ENCODE data around the gene CAND2.
"Not testable (repeated sequence)": the region's sequence is repeated elsewhere in the genome, so short reads cannot be mapped to it uniquely, and the experiment has no call there.

Gene CAND2

GRCh38 chr3:12853847-12854246 lies 57.4 kb downstream of the CAND2 start:
- H3K27ac ChIP-seq (ENCODE audit: low read depth, low read length); H3K36me3 ChIP-seq (ENCODE audit: control insufficient read depth in 1 of 2, insufficient read depth in 2 of 2, low read length in 2 of 2); H3K4me3 ChIP-seq (ENCODE audit: low read depth in 1 of 2, low read length in 2 of 2); H3K9ac ChIP-seq (ENCODE audit: low read depth in 1 of 2, low read length in 2 of 2); H3K9me3 ChIP-seq (ENCODE audit: control insufficient read depth in 1 of 2, low read length in 2 of 2); H3K4me1 ChIP-seq (ENCODE audit: control insufficient read depth in 1 of 2, insufficient read depth in 2 of 2, low read length in 2 of 2); H3K27me3 ChIP-seq (ENCODE audit: control insufficient read depth in 1 of 2, insufficient read depth in 2 of 2, low read length in 2 of 2): not testable (repeated sequence)

- no peak overlapping the region for H3K4me3 ChIP-seq (ENCODE audit: low read depth in 1 of 2, low read length in 2 of 2)
- no peaks in the 10 kb centered on the region for H3K4me1 ChIP-seq (ENCODE audit: control insufficient read depth in 1 of 2, insufficient read depth in 2 of 2, low read length in 2 of 2)
- H3K27ac ChIP-seq (ENCODE audit: low read depth, low read length) = no peak overlapping the region
- peaks cover 0 to 5% of the 10 kb centered on the region in 2 donors for H3K27me3 ChIP-seq (ENCODE audit: control insufficient read depth in 1 of 2, insufficient read depth in 2 of 2, low read length in 2 of 2)
- no peaks in the 10 kb centered on the region for H3K9me3 ChIP-seq (ENCODE audit: control insufficient read depth in 1 of 2, low read length in 2 of 2)
- no peaks in the 10 kb centered on the region for H3K36me3 ChIP-seq (ENCODE audit: control insufficient read depth in 1 of 2, insufficient read depth in 2 of 2, low read length in 2 of 2)
- H3K9ac ChIP-seq (ENCODE audit: low read depth in 1 of 2, low read length in 2 of 2) = no peak overlapping the region
Observed at GRCh38 chr3:12854565-12854964, 58.1 kb downstream of the CAND2 start.

DNA sequence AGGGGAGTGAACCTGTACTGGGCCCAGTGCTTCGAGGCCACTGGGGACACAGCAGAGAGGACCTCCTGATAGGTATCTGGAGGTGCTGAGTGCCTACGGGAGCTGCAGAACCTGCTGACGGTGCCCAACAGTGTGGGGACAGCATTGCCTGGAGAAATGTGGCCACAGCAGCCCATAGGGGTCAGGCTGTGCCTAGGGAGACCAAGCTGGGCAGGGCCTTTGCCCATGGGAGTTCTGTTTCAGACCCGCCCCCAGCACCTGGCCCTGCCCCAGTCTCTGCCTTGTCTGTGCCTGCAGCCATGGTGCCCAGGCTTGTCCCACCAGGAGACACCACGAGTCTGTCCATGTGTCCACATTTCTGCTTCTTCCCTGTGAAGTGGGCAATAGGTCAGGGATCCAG lies 60.1 kb downstream of the CAND2 start:
- Histone ChIP-seq H3K9ac (ENCODE audit: low read depth in 1 of 2, low read length in 2 of 2) (no peak overlapping the region), H3K27ac (ENCODE audit: low read depth, low read length) (no peak overlapping the region), H3K4me3 (ENCODE audit: low read depth in 1 of 2, low read length in 2 of 2) (no peak overlapping the region), H3K36me3 (ENCODE audit: control insufficient read depth in 1 of 2, insufficient read depth in 2 of 2, low read length in 2 of 2) (no peaks in the 10 kb centered on the region), H3K9me3 (ENCODE audit: control insufficient read depth in 1 of 2, low read length in 2 of 2) (no peaks in the 10 kb centered on the region), H3K27me3 (ENCODE audit: control insufficient read depth in 1 of 2, insufficient read depth in 2 of 2, low read length in 2 of 2) (peaks cover 0 to 5% of the 10 kb centered on the region in 2 donors), H3K4me1 (ENCODE audit: control insufficient read depth in 1 of 2, insufficient read depth in 2 of 2, low read length in 2 of 2) (no peaks in the 10 kb centered on the region)

DNA sequence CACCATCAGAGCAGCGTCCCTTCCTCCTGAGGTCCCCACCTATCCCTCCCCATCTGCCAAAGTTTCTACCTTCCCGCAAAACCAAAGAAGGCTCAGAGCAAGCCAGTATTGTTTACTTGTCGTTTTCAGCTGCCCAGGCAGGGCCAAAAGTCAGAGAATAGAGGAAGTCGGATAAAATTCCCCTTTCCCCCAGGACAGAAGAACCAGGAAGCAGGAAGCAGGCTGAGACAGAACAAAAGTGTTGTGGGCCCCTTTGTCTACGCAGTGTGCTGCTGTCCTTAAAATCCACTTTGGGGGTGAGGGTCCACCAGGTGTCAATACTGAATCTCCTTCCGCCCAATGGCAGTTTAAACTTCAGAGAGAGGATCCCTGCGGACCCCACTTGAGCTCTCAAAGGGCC lies 63.4 kb downstream of the CAND2 start:
- no peaks in the 10 kb centered on the region for H3K36me3 ChIP-seq (ENCODE audit: control insufficient read depth in 1 of 2, insufficient read depth in 2 of 2, low read length in 2 of 2)
- no peak overlapping the region for H3K27ac ChIP-seq (ENCODE audit: low read depth, low read length)
- no peak overlapping the region for H3K9ac ChIP-seq (ENCODE audit: low read depth in 1 of 2, low read length in 2 of 2)

DNA sequence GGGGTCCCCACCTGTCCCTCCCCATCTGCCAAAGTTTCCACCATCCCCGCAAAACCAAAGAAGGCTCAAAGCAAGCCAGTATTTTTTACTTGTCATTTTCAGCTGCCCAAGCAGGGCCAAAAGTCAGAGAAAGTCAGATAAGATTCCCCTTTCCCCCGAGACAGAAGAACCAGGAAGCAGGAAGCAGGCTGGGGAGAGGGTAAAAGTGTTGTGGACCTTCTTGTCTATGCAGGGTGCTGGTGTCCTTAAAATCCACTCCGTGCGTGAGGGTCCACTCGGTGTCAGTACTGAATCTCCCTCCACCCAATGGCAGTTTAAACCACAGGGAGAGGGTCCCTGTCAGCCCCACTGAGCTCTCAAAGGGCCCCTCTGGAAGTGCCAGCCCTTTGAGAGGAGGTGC lies 65.1 kb downstream of the CAND2 start:
- H3K9me3 ChIP-seq (ENCODE audit: control insufficient read depth in 1 of 2, low read length in 2 of 2) = peaks cover 6 to 8% of the 10 kb centered on the region in 2 donors
- no peak overlapping the region for H3K27ac ChIP-seq (ENCODE audit: low read depth, low read length)
- no peaks in the 10 kb centered on the region for H3K4me1 ChIP-seq (ENCODE audit: control insufficient read depth in 1 of 2, insufficient read depth in 2 of 2, low read length in 2 of 2)
- no peak overlapping the region for H3K4me3 ChIP-seq (ENCODE audit: low read depth in 1 of 2, low read length in 2 of 2)
- no peaks in the 10 kb centered on the region for H3K27me3 ChIP-seq (ENCODE audit: control insufficient read depth in 1 of 2, insufficient read depth in 2 of 2, low read length in 2 of 2)
- H3K36me3 ChIP-seq (ENCODE audit: control insufficient read depth in 1 of 2, insufficient read depth in 2 of 2, low read length in 2 of 2) = no peaks in the 10 kb centered on the region
- no peak overlapping the region for H3K9ac ChIP-seq (ENCODE audit: low read depth in 1 of 2, low read length in 2 of 2)

More for the DNA sequence above, 63.4 kb downstream of the CAND2 start:
- no peaks in the 10 kb centered on the region for H3K27me3 ChIP-seq (ENCODE audit: control insufficient read depth in 1 of 2, insufficient read depth in 2 of 2, low read length in 2 of 2)
- H3K4me1 ChIP-seq (ENCODE audit: control insufficient read depth in 1 of 2, insufficient read depth in 2 of 2, low read length in 2 of 2) = no peaks in the 10 kb centered on the region
- H3K4me3 ChIP-seq (ENCODE audit: low read depth in 1 of 2, low read length in 2 of 2) = no peak overlapping the region
- no peaks in the 10 kb centered on the region for H3K9me3 ChIP-seq (ENCODE audit: control insufficient read depth in 1 of 2, low read length in 2 of 2)

DNA sequence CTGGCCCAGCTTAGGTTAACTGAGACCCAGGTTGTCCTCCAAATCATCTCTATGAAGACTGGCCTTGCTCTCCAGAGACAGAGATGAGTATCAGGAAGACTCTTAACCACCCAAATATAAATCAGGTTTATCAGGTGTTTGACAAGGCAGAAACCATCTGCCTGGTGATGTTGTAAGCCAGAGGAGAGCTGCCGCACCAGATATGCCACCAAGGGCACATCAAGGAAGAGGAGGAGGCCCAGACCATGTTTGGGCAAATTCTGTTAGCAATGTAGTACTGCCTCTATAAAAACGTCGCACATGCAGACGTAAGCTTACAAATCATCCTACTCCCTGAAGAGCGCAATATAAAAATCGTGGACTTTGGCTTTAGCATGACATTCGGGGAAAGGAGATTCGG lies 65.9 kb downstream of the CAND2 start:
- no peak overlapping the region for H3K4me3 ChIP-seq (ENCODE audit: low read depth in 1 of 2, low read length in 2 of 2)
- H3K27ac ChIP-seq (ENCODE audit: low read depth, low read length) = no peak overlapping the region
- no peaks in the 10 kb centered on the region for H3K36me3 ChIP-seq (ENCODE audit: control insufficient read depth in 1 of 2, insufficient read depth in 2 of 2, low read length in 2 of 2)
- H3K4me1 ChIP-seq (ENCODE audit: control insufficient read depth in 1 of 2, insufficient read depth in 2 of 2, low read length in 2 of 2) = no peaks in the 10 kb centered on the region
- no peak overlapping the region for H3K9ac ChIP-seq (ENCODE audit: low read depth in 1 of 2, low read length in 2 of 2)
- H3K27me3 ChIP-seq (ENCODE audit: control insufficient read depth in 1 of 2, insufficient read depth in 2 of 2, low read length in 2 of 2) = no peaks in the 10 kb centered on the region
- H3K9me3 ChIP-seq (ENCODE audit: control insufficient read depth in 1 of 2, low read length in 2 of 2) = peaks cover 6 to 8% of the 10 kb centered on the region in 2 donors

GRCh38 chr3:12865271-12865670 lies 68.8 kb downstream of the CAND2 start:
- no peak overlapping the region for H3K4me3 ChIP-seq (ENCODE audit: low read depth in 1 of 2, low read length in 2 of 2)
- no peak overlapping the region for H3K27ac ChIP-seq (ENCODE audit: low read depth, low read length)
- no peak overlapping the region for H3K9ac ChIP-seq (ENCODE audit: low read depth in 1 of 2, low read length in 2 of 2)
- H3K27me3 ChIP-seq (ENCODE audit: control insufficient read depth in 1 of 2, insufficient read depth in 2 of 2, low read length in 2 of 2) = peaks cover 4 to 5% of the 10 kb centered on the region in 2 donors
- no peaks in the 10 kb centered on the region for H3K36me3 ChIP-seq (ENCODE audit: control insufficient read depth in 1 of 2, insufficient read depth in 2 of 2, low read length in 2 of 2)
- peaks cover 6 to 8% of the 10 kb centered on the region in 2 donors for H3K9me3 ChIP-seq (ENCODE audit: control insufficient read depth in 1 of 2, low read length in 2 of 2)
- peaks cover 3 to 9% of the 10 kb centered on the region in 2 donors for H3K4me1 ChIP-seq (ENCODE audit: control insufficient read depth in 1 of 2, insufficient read depth in 2 of 2, low read length in 2 of 2)

- no peaks in the 10 kb centered on the region for H3K36me3 ChIP-seq (ENCODE audit: control insufficient read depth in 1 of 2, insufficient read depth in 2 of 2, low read length in 2 of 2)
- H3K9me3 ChIP-seq (ENCODE audit: control insufficient read depth in 1 of 2, low read length in 2 of 2) = peaks cover 6 to 8% of the 10 kb centered on the region in 2 donors
- no peak overlapping the region for H3K4me3 ChIP-seq (ENCODE audit: low read depth in 1 of 2, low read length in 2 of 2)
- peaks cover 4 to 5% of the 10 kb centered on the region in 2 donors for H3K27me3 ChIP-seq (ENCODE audit: control insufficient read depth in 1 of 2, insufficient read depth in 2 of 2, low read length in 2 of 2)
- H3K27ac ChIP-seq (ENCODE audit: low read depth, low read length) = no peak overlapping the region
- no peak overlapping the region for H3K9ac ChIP-seq (ENCODE audit: low read depth in 1 of 2, low read length in 2 of 2)
- peaks cover 3 to 13% of the 10 kb centered on the region in 2 donors for H3K4me1 ChIP-seq (ENCODE audit: control insufficient read depth in 1 of 2, insufficient read depth in 2 of 2, low read length in 2 of 2)
Observed at GRCh38 chr3:12866836-12867235, 70.4 kb downstream of the CAND2 start.

DNA sequence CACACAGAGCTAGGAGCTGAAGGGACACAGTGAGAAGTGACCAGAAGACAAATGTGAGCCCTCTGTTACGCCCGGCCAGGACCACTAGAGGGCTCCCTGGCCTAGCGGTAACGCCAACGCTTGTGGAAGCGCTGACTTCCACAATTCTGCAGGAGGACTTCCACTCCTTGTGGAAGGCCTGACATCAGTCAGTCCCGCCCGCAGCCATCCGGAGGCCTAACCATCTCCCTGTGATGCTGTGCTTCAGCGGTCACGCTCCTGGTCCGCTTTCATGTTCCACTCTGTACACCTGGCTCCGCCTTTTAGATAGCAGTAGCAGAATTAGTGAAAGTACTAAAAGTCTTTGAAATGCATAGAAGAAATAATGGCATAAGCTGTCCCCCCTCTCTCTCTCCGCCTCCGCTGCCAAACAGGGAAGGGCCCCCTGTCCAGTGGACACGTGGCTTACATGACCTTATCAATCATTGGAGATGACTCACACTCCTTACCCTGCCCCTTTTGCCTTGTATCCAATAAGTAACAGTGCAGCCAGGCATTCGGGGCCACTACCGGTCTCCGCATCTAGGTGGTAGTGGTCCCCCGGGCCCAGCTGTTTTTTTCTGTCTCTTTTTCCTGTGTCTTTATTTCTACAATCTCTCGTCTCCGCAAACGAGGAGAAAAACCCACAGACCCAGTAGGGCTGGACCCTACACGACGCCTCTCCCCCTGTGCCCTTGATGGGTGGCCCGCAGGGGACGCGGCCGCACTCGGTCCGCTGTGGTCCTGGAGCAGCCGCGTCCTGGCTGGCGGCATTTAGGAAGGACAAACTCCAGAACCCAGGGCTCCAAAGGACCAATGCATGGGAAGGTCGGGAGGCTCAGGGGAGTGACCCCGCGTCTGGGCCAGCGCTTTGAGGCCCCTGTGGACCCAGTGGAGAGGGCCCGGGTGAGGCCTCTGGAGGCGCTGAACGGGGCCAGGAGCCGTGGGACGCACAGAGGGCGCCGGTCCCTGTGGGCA lies 71.9 kb downstream of the CAND2 start:
- peaks cover 4 to 5% of the 10 kb centered on the region in 2 donors for H3K27me3 ChIP-seq (ENCODE audit: control insufficient read depth in 1 of 2, insufficient read depth in 2 of 2, low read length in 2 of 2)
- H3K27ac ChIP-seq (ENCODE audit: low read depth, low read length) = no peak overlapping the region
- H3K9ac ChIP-seq (ENCODE audit: low read depth in 1 of 2, low read length in 2 of 2) = no peak overlapping the region
- peak overlapping the region; percentile 46 to 48 for H3K4me3 ChIP-seq (ENCODE audit: low read depth in 1 of 2, low read length in 2 of 2)
- H3K9me3 ChIP-seq (ENCODE audit: control insufficient read depth in 1 of 2, low read length in 2 of 2) = peaks cover 6 to 8% of the 10 kb centered on the region in 2 donors
- H3K4me1 ChIP-seq (ENCODE audit: control insufficient read depth in 1 of 2, insufficient read depth in 2 of 2, low read length in 2 of 2) = peaks cover 3 to 13% of the 10 kb centered on the region in 2 donors
- no peaks in the 10 kb centered on the region for H3K36me3 ChIP-seq (ENCODE audit: control insufficient read depth in 1 of 2, insufficient read depth in 2 of 2, low read length in 2 of 2)

DNA sequence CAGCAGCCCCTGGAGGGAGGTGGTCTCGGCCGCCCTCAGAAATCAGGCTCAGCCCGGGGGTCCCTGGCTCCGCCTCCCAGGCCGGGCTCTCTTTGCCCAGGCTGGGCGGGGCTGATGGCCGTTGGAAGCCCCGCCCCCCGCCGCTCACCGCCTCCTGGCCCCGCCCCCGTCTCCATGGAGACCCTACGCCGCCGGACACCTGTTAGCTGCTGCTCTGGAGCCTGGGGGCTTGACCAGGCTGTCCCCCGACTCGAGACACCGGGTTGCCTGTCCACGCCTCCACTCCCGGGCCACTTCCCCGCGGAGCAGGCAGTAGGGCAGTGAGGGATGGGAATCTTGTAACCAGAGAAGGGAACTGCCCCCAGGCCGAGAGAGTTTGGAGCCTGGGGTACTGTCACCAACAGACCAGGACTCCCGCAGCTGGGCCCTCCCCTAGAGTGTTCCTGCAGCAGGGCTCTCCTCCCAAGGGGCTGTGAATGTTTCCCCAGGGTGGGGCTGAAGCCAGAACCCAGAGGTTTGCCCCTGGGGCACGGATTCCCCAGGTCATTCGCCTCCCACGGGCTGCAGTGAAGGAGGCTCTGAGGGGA lies 72.6 kb downstream of the CAND2 start:
- Histone ChIP-seq H3K4me1 (ENCODE audit: control insufficient read depth in 1 of 2, insufficient read depth in 2 of 2, low read length in 2 of 2) (peaks cover 3 to 13% of the 10 kb centered on the region in 2 donors), H3K4me3 (ENCODE audit: low read depth in 1 of 2, low read length in 2 of 2) (peak overlapping the region in 1 of 2 donors; percentile 48), H3K9me3 (ENCODE audit: control insufficient read depth in 1 of 2, low read length in 2 of 2) (peaks cover 6 to 8% of the 10 kb centered on the region in 2 donors), H3K27ac (ENCODE audit: low read depth, low read length) (no peak overlapping the region), H3K27me3 (ENCODE audit: control insufficient read depth in 1 of 2, insufficient read depth in 2 of 2, low read length in 2 of 2) (peaks cover 4 to 5% of the 10 kb centered on the region in 2 donors), H3K36me3 (ENCODE audit: control insufficient read depth in 1 of 2, insufficient read depth in 2 of 2, low read length in 2 of 2) (no peaks in the 10 kb centered on the region), H3K9ac (ENCODE audit: low read depth in 1 of 2, low read length in 2 of 2) (no peak overlapping the region)
